Measurements from ENCODE around the gene CMBL.
"Not testable (repeated sequence)": the region's sequence is repeated elsewhere in the genome, so short reads cannot be mapped to it uniquely, and the experiment has no call there.

Gene CMBL

DNA sequence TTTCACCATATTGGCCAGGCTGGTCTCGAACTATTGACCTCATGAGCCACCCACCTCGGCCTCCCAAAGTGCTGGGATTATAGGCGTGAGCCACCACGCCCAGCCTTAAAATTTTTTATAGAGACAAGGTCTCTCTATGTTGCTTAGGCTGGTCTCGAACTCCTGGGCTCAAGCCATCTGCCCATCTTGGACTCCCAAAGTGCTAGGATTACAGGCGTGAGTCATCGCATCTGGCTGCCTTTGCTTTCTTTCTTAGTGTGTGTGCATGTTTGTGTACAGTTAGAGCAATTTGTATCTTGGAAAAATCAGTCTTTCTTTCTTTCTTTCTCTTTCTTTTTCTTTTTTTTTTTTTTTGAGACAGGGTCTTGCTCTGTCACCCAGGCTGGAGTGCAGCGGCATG lies 22.3 kb downstream of the CMBL start:
- not testable (repeated sequence) for DNase-seq (ENCODE audit: low read depth)

DNA sequence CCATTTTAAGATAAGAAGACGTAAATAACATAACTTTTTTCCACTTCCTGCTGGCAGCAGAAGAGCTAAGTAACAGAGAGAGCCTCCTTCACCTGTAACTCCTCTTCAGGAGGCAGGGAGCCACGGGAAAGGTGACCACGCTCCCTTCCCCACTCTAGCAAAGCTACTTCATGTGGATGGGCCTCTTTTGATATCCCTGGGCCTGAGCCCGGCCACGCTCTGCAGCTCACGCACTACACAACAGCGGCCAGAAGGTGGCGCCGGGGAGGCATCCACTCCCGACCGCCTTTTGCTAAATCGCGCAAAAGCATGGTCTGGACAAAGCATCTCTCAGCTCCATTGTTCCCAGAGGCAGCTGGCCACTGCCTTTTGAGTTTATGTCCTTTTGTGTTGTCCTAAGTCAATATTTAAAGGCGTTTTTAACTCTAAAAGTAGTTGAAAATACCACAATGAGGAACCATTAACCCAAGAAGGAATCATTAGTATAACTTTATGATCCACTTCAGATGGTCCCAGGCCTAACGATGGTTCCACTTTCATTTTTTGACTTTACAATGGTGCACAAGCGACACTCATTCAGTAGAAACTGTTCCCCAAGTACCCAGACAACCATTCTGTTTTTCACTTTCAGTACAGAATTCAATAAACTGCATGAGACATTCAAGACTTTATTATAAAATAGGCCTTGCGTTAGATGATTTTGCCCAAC lies 23.6 kb downstream of the CMBL start:
- DNase-seq (ENCODE audit: low read depth): peak; percentile 64

DNA sequence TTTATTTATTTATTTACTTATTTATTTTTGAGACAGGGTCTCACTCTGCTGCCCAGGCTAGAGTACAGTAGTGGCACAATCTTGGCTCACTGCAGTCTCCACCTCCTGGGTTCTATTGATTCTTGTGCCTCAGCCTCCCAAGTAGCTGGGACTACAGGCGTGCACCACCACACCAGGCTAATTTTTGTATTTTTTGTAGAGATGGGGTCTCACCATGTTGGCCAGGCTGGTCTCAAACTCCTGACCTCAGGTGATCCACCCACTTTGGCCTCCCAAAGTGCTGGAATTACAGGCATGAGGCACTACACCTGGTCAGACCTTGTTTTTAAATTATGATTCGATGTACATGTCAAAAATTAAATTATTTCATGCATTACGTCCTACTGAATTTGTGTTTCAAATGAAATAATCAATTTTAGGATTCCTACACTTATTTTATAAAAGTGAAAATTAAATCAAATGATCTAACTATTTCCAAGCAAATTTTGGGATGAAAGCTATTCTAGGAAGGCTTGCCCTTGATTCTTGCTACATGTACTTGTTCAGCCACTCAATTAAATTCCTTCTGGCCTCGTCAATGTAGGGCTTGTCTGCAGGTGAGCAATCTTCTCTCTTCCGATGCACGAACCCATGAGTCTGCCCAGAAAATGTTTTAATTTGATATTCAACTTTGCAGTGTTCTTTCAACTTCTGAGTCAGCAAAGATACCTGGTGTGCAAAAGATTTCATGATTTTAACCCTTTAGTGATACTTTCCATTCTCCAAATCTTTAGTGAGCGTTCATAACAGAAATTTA lies 27.6 kb downstream of the CMBL start:
- no peak for DNase-seq (ENCODE audit: low read depth)

DNA sequence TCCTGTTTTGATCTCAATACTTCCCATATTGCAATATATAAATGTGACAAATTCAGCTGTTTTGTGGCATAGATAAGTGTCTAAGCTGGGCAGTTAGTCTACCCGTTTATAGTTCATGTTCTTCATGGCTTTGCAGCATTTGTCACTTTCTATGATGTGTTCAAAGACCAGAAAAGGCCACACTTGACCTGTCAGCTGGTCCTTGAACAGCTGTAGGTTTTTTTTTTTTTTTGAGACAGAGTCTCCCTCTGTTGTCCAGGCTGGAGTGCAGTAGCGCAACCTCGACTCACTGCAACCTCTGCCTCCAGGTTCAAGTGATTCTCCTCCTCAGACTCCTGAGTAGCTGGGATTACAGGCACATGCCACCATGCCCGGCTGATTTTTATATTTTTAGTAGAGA lies 28.4 kb downstream of the CMBL start:
- no peak for DNase-seq (ENCODE audit: low read depth)

DNA sequence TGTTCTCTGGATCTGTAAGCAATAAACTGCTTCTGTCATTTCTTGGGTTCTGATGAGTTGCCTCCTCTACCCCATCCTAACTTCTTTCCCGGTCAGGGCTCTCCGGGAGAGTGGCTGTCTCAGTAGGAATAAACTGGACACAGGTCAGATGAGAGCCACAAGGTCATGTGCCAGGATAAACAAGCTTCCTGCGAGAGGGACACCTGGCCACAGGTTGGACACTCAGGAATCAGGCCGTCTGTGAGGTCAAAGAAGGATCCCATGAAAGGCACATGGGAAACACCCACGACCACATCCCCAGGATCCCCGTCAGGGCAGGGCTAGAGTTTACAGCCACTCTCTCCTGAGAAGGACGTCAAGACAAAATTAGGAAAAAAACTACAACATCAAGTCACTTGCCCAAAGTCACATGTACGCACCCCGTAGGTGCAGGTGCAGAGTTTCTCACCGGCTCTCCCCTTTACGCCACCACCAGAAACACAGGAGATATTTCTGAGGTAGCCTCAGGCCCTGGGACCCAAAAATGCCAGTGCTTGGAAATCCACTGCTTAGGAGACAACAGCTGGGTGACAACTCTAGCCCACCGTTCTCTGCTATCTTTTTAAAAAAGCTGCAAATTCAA lies 28.9 kb downstream of the CMBL start:
- no peak for DNase-seq (ENCODE audit: low read depth)

DNA sequence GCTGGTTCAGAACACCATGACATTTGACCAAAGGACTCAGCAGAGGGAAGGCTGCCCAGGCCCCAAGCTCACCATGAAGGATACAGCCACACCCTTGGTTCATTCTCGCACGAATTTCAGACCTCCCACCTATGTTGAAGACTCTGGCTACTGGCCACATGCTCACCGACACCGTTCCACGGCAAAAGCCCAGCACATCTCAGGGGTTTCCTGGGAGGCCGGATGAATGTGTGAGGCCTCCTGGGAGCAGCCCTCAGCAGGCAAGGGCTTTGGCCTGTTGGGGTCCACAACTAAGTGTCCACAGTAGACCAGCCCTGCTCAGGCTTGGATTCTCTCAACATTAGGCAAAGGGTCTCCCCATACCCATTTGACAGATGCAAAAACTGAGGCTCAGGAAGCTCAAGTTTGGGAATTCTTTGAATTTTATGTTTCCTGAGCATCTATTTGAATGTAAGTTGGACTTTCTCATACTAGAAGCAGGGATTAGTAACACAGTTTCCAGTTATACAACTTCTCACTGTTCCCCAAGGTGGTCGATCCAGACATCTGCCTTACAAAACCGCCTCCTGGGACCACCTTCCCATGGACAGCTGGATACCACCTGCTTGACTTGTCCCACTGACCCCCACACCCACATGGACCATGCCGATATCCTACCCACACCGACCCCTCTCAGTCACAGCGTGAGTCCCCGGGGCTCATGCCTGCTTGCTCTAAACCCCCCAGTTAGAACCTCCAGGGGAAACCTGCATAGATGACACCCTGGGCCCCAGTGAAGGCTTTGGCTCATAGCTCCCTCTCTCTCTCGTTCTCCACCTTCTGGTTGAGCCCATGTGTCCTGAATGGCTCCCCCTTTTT lies 29.7 kb downstream of the CMBL start:
- no peak for DNase-seq (ENCODE audit: low read depth)

DNA sequence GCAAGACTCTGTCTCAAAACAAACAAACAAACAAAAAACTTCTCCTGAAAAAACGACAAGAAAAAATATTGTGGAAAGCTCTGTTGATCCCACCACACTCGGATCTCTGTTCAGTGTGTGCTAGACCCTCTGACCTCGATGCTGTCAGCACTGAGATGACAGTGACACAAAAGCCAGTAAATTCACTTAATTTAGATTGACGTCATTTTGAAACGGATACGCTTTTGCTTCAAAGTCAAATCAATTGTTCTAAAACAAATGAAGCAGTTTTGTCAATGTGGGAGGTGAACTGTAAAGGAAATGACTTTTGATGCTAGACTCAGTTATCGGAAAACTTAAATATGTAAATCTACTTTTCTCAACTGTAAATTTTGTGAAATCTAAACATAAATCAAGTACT lies 31.0 kb downstream of the CMBL start:
- DNase-seq (ENCODE audit: low read depth): no peak

DNA sequence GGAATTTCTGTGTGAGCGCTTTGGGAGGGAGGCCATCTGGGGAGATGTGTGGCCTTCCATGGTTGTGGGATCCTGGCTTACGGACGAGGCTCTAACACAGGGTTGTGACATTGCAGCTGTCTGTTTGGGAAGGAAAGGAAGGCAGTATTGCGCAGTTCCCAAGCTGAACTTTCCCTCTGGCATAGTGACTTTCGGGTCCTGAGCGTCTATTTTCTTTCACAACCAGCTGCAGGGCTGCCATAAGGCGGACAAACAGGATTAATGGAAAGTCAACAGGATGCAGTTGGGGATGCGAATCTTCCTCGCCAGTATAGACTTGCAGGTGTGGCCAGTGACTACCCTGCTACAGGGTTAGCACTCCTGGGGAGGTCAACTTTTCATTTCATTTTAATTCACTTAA lies 31.7 kb downstream of the CMBL start:
- DNase-seq (ENCODE audit: low read depth): no peak

DNA sequence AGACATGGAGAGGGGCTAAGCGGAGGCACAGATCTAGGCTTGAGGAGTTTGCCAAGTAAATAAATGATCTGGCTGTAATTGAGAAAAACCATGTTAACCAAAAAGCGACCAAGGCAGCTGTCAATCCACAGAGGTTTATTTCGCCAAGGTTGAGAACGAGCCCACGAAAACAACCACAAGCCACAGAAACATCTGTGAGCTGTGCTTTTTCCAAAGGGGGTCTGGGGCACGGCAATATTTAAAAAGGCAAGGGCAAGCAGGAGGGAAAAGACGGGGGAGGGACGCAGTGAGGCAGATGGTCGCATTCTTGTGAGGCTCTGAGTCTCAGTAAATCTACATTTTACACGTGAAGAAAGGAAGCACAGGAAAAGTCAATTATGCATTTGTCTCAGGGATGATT lies 32.2 kb downstream of the CMBL start:
- DNase-seq (ENCODE audit: low read depth): no peak

DNA sequence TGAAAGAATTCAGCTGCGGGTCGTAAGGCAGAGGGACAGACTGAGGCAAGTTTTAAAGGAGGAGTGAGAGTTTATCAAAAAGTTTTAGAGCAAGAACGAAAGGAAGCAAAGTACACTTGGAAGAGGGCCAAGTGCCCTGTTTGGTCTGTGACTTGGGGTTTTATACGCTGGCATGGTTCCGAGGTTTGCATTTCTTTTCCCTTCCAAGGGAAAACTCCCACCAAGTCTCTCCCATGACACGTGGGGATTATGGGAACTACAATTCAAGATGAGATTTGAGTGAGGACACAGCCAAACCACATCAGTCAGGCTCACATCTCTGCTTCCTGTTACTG lies 34.9 kb downstream of the CMBL start:
- DNase-seq (ENCODE audit: low read depth): not testable (repeated sequence)

DNA sequence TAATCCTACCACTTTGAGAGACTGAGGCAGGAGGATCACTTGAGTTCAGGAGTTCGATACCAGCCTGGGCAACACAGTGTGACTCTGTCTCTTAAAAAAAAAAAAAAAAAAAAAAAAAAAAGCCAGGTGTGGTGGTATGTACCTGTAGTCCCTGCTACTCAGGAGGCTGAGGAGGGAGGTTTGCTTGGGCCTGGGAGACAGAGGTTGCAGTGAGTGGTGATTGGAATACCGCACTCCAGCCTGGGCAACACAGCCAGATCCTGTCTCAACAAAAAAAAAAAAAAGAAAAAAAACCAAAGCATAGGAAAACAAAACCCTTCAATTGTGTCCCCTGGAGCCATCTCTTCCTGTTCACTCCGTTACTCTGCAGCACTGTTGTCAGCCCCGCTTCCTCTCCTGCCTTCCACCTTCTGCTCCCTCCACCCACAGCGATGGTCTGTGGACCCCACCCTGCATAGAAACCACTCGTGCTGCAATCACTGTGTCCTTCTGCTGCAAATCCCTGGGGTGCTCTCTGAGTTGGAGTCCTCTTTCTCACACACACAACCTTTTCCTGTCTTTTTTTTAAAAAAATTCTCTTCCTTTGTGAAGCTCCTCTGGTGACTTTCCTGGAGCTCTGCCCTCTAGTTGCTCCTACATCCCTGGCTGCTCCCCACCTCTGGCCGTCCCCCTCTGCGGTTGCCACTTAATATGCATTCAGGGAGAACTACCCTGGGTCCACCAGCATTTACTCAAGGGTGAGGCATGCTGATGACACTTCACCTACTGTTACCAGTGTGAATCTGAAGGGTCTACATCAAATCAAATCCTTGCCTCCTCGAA lies 35.4 kb downstream of the CMBL start:
- DNase-seq (ENCODE audit: low read depth): no peak

DNA sequence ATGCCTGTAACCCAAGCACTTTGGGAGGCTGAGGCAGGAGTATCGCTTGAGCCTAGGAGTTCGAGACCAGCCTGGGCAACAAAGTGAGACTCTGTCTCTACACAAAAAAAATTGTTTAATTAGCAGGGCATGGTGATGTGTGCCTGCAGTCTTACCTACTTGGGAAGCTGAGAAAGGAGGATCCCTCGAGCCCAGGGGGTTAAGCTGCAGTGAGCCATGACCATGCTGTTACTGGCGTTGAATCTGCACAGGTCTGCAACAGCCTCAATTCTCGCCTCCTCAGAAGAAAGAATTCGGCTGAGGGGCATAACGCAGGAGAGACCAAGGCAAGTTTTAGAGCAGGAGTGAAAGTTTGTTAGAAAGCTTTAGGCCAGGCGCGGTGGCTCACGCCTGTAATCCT lies 39.6 kb downstream of the CMBL start:
- no peak for DNase-seq (ENCODE audit: low read depth)

DNA sequence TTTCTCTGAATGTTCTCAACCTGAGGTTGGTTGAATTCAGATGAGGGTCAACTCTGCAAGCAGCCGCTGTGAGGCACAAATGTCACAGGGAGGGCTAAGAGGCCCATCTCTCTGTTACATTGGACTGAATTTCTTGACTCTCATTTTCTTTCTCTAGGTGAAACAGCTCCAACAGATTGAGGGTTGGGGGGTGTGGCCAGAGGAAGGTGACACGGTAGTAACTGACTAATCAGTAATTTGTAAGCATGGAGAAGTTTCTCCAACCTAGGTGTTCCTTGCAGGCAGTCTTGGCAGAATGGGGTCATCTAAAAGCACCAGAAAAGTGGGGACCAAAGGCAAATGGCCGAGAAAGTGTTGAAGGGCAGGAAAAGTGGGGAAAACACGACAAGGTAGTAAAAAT lies 40.9 kb downstream of the CMBL start:
- no peak for DNase-seq (ENCODE audit: low read depth)

DNA sequence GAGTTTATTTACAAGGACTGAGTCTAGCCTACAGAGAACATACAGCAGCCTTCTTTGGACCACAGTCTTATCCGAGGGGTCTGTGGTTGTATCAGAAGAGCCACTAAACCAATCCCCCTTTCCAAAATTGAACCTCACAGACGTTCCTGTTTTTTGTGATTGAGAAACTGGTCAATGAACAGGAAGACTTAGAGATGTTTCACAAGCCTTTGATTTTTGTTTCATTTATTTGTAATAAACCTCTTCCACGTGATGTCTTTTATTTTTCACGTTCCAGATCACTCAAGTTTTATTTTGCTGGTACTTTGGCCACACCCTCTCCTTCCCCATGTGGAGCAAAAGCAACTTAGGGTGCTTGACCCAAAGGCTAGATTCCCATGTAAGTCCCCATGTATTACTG lies 41.6 kb downstream of the CMBL start:
- no peak for DNase-seq (ENCODE audit: low read depth)

DNA sequence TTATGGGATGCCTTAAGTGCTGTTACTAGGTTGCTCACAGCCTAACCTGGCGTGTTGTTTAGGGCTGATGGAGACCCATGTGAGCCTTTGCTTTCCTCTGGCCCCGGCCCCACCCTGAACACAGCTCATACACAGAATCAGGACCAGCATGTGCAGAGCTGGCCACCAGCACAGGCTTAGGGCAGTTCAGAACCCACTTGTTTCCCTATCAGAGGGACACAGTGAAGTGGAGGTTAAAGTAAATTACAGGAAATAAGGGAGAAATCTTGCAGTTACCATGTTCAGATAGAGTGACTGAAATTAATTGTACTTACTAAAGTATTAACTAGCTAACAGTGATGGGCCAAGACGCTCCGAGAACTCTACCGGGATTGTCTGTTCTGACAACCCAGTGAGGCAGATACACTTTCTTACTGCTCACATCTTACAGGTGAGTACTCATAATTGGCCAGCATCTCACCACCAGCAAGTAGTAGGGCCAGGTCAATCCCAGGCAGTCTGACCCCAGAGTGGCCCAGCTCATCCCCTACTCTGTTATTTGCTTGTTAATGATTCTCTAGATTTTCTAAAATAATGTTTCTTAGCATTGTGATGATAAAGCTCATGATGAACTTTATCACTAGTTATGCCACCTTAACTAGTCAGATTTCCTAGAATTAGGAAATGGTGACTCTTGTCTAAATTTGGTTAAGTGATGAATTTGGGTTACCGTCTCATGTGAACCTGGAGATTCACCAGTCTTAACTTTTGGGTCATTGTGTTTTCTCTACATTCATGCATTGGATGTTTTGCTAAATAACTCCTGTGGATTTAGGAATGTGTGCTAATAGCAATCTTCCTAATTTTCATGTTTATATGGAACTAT lies 42.2 kb downstream of the CMBL start:
- DNase-seq (ENCODE audit: low read depth): no peak

DNA sequence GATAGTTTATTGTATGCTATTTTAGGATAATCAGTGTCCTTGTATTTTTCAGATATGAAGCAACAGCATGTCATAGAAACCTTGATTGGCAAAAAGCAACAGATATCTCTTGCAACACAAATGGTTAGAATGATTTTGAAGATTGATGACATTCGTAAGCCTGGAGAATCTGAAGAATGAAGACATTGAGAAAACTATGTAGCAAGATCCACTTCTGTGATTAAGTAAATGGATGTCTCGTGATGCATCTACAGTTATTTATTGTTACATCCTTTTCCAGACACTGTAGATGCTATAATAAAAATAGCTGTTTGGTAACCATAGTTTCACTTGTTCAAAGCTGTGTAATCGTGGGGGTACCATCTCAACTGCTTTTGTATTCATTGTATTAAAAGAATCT lies 43.1 kb downstream of the CMBL start:
- DNase-seq (ENCODE audit: low read depth): no peak

DNA sequence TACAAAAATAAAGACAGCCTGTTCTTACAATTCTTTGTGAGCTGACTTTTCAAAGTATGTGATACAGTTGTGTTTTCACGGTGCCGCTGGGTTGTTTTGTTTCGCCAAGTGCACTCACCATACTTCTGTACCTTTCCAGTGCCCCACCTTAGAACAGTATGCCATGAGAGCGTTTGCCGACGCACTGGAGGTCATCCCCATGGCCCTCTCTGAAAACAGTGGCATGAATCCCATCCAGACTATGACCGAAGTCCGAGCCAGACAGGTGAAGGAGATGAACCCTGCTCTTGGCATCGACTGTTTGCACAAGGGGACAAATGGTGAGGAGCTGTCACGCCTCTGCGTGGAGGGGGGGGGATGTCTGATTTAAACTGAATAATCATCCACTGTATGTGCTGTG lies 44.7 kb downstream of the CMBL start:
- DNase-seq (ENCODE audit: low read depth): no peak

DNA sequence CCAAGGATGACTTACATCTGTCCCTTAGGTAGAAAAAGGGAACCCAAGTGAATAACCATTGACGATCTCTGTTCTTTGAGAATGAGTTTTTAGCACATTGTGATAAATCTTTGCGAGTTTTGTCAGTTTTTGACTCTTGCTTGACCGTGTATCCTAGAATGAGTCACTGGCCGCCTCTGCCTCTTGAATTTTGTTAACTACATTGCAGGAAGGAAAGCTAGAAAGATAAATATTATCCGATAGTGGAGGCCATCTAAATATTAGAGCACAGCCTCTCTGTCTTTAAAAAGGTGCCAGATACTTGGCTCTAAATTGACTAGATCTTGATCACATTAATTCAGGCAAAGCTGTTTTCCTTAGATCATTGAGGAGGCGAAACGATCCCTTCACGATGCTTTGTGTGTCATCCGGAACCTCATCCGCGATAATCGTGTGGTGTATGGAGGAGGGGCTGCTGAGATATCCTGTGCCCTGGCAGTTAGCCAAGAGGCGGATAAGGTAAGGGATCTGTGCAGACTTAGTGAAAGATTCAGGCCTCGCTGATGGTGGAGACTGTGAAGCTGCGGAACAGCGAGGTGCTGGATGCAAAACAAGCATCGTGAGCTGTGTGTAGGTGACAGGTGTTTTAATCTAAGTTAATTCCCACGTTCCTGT lies 45.5 kb downstream of the CMBL start:
- DNase-seq (ENCODE audit: low read depth): no peak

DNA sequence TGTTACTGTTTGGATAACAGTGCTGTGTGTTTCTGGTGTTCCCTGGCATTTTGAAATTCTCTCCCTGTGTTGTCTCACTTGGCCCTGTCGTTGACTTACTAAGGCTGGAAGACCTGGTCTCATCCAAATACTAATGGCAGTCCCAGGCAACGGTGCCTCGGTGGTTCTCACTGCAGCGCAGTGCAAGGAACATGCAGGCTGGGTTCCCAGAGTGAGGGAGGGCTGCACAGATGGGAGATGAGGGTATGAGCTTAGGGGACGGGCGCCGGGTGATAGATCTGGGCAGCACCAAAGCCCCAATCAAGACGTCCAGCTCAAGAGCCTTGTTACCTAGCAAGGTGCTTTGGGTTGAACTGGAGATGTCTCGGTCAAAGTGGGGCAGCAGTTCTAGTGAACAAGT lies 46.6 kb downstream of the CMBL start:
- DNase-seq (ENCODE audit: low read depth): no peak

DNA sequence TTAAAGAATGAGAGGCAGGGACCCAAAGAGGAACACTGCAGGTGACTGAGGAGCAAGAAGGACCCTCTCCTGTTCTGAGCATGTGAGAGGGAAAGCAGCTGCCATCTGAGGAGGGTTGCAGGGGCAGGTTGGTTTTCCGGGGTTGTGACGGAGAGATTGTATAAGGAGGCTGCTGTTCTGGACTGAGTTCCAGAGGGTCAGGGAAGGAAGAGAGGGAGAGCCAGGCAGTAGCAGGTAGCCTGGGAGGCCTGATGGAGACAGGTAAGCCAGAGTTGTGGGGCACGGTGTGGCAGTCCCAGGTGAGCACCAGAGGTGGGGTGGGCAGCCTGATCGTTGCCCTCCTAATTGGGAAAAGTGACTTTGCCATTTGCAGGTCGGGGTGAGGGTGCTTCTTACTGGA lies 47.8 kb downstream of the CMBL start:
- no peak for DNase-seq (ENCODE audit: low read depth)
